GM19239 (cell line): ENCODE results near the gene ADCY1.

Experiments used
- DNase-seq: peaks from one replicate; pipeline ENCODE4 v3.0.0; 2011; ENCODE audit warnings: low spot score; ENCODE audit not compliant: insufficient read length
- FAIRE-seq: peaks from 2 replicates; lab custom pipeline; 2011; peaks lifted over from hg19 to GRCh38; lab: Jason Lieb, UNC

ADCY1 gene

GRCh38 chr7:45660901-45661211 lies 86.7 kb downstream of the ADCY1 start:
- FAIRE-seq (no peak), DNase-seq (no peak)

- no peak for DNase-seq
- no peak for FAIRE-seq
These were observed 87.3 kb downstream of the ADCY1 start for GRCh38 chr7:45661302-45661995.

GRCh38 chr7:45662018-45662417 lies 87.8 kb downstream of the ADCY1 start:
- DNase-seq (no peak), FAIRE-seq (no peak)

- FAIRE-seq (no peak), DNase-seq (no peak)
These were observed 88.5 kb downstream of the ADCY1 start for GRCh38 chr7:45662540-45663166.

GRCh38 chr7:45663167-45663921 lies 89.2 kb downstream of the ADCY1 start:
- DNase-seq = peak; percentile 16
- no peak for FAIRE-seq

GRCh38 chr7:45663965-45664633 lies 89.9 kb downstream of the ADCY1 start:
- DNase-seq (no peak), FAIRE-seq (no peak)

GRCh38 chr7:45665172-45665571 lies 91.0 kb downstream of the ADCY1 start:
- FAIRE-seq (no peak), DNase-seq (no peak)

GRCh38 chr7:45670227-45670626 lies 96.1 kb downstream of the ADCY1 start:
- DNase-seq (no peak), FAIRE-seq (no peak)

GRCh38 chr7:45670717-45671116 lies 96.5 kb downstream of the ADCY1 start:
- DNase-seq (no peak), FAIRE-seq (no peak)

GRCh38 chr7:45677311-45677900 lies 103.2 kb downstream of the ADCY1 start:
- no peak for DNase-seq
- FAIRE-seq = no peak

GRCh38 chr7:45679516-45679915 lies 105.3 kb downstream of the ADCY1 start:
- FAIRE-seq (no peak), DNase-seq (no peak)

- no peak for FAIRE-seq
These were observed 106.6 kb downstream of the ADCY1 start for GRCh38 chr7:45680776-45681175.

GRCh38 chr7:45681596-45682357 lies 107.6 kb downstream of the ADCY1 start:
- FAIRE-seq = no peak
- DNase-seq = no peak

More at GRCh38 chr7:45680776-45681175, 106.6 kb downstream of the ADCY1 start:
- no peak for DNase-seq

- DNase-seq = no peak
- FAIRE-seq = no peak
These were observed 108.2 kb downstream of the ADCY1 start for GRCh38 chr7:45682358-45682735.

GRCh38 chr7:45682836-45683555 lies 108.8 kb downstream of the ADCY1 start:
- FAIRE-seq (no peak), DNase-seq (no peak)

- FAIRE-seq (no peak), DNase-seq (no peak)
These were observed 109.5 kb downstream of the ADCY1 start for GRCh38 chr7:45683556-45684148.

- DNase-seq (no peak), FAIRE-seq (no peak)
These were observed 110.9 kb downstream of the ADCY1 start for GRCh38 chr7:45684910-45685618.

- DNase-seq = no peak
- FAIRE-seq = no peak
These were observed 111.6 kb downstream of the ADCY1 start for GRCh38 chr7:45685619-45686240.
